Endothelial cell of umbilical vein (primary cell): Measurements from ENCODE around the gene PLEKHG2.

Source experiments
- EZH2 ChIP-seq: IDR thresholded peaks from 2 replicates; pipeline ENCODE4 v1.6.1; 2012; ENCODE audit warnings: borderline replicate concordance, low read depth, mild to moderate bottlenecking, moderate library complexity, low read length, inconsistent platforms; ENCODE audit not compliant: severe bottlenecking
- MAX ChIP-seq: IDR thresholded peaks from 2 replicates; pipeline ENCODE4 v1.6.1; 2011; ENCODE audit not compliant: insufficient read depth, insufficient read length
- POLR2A ChIP-seq: IDR thresholded peaks from 2 replicates; pipeline ENCODE4 v1.6.1; 2012; ENCODE audit warnings: low read depth, mild to moderate bottlenecking, control low read depth, low read length
- POLR2AphosphoS5 ChIP-seq: IDR thresholded peaks from 2 replicates; pipeline ENCODE4 v1.6.1; 2012; ENCODE audit warnings: low read depth, mild to moderate bottlenecking, control low read depth, low read length, moderate library complexity; ENCODE audit not compliant: insufficient read depth
- TF ChIP-seq, protein P1 (sequence below), 2 donors: IDR thresholded peaks; 1 replicate in 1 of 2; 2 replicates in 1 of 2; pipeline ENCODE4 v1.5.1; 2011; ENCODE audit warnings: low read length in 2 of 2, mild to moderate bottlenecking in 2 of 2, moderate library complexity in 2 of 2, control low read depth in 1 of 2, inconsistent platforms in 1 of 2, low read depth in 1 of 2; ENCODE audit not compliant: insufficient read depth in 1 of 2; ENCODE audit errors: extremely low read depth in 1 of 2

GRCh38 chr19:39403331-39404312, 8.8 kb upstream of the PLEKHG2 start:
- TF ChIP-seq, protein P1, sequence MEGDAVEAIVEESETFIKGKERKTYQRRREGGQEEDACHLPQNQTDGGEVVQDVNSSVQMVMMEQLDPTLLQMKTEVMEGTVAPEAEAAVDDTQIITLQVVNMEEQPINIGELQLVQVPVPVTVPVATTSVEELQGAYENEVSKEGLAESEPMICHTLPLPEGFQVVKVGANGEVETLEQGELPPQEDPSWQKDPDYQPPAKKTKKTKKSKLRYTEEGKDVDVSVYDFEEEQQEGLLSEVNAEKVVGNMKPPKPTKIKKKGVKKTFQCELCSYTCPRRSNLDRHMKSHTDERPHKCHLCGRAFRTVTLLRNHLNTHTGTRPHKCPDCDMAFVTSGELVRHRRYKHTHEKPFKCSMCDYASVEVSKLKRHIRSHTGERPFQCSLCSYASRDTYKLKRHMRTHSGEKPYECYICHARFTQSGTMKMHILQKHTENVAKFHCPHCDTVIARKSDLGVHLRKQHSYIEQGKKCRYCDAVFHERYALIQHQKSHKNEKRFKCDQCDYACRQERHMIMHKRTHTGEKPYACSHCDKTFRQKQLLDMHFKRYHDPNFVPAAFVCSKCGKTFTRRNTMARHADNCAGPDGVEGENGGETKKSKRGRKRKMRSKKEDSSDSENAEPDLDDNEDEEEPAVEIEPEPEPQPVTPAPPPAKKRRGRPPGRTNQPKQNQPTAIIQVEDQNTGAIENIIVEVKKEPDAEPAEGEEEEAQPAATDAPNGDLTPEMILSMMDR (IDR thresholded peaks at IDR 0.05; ENCODE audit: extremely low read depth in 1 of 2, insufficient read depth in 1 of 2, low read depth in 1 of 2, low read length in 2 of 2), result no peak
- TF ChIP-seq MAX (no peak), POLR2AphosphoS5 (peak; percentile 92), POLR2A (peak; percentile 15), EZH2 (no peak)
